Spleen (tissue), 7 donors: ENCODE data around the gene FAM222A.

Experiments used
- POLR2A ChIP-seq, 3 donors: fragments of 450-650 bp; IDR thresholded peaks; one replicate each; pipeline ENCODE4 v1.5.1; 2017; ENCODE audit warnings: antibody characterized with exemption in 3 of 3, mild to moderate bottlenecking in 1 of 3
- POLR2AphosphoS5 ChIP-seq, 3 donors: sonication (generic); formaldehyde crosslinking; IDR thresholded peaks; one replicate each; pipeline ENCODE4 v1.5.1; 2017; ENCODE audit warnings: antibody characterized with exemption in 3 of 3
- TF ChIP-seq, protein P1 (sequence below), 11 experiments: fragments of 200-600 bp in 7 of 11; fragments of 450-650 bp in 4 of 11; sonication (generic) in 4 of 11; IDR thresholded peaks in 8 of 11; conservative IDR thresholded peaks in 3 of 11; 1 replicate in 7 of 11; 2 replicates in 4 of 11; pipeline versions ENCODE4 v1.4.0 to v1.8.0; 2016 to 2021; ENCODE audit warnings: antibody characterized with exemption in 11 of 11, inconsistent platforms in 4 of 11, mild to moderate bottlenecking in 1 of 11
- donor health status: DM: no; HTN: no; CAD: no; lungs with moderate emphysema.
- donor health status: DM: no; HTN: no; CAD: no.
- donor health status: DM: no; HTN: no; CAD: no.

DNA sequence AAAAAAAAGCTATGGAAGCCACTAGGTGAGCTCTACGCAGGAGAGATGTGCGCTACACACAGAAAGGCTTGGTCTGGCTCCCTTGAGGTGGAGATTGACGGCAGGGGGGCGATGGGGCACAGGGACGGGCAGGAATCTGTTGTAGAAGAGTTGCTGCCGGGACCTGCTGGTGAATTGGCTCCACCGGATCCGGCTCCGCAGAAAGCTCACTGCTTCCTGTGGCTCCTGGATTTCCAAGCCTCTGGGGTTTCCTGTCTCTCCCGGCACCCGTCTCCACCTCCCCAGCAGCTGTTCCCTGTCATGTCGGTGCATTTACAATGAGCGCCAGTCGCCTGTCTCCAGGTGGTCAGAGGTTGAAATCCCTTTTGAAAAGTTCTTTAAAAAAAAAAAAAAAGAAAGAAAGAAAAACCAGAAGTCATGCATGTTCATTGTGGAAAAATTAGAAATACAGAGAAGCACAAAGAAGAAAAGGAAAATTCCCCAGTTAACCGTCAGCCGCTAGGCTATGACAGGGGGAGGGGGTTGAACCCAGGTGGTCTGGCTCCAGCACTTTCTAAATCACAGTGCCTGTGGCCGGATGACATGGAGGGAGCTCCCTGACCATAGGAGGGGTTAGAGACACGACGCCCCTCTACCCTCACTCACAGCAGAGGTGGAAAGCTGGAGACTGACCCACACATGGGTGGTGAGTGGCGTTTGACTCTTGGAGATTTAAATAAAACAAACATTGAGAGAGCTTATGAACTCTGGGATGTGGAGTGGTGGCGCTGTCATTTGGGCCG lies 20.8 kb downstream of the FAM222A start:
- TF ChIP-seq POLR2AphosphoS5 (IDR thresholded peaks at IDR 0.05) (peak; percentile 20 to 53 (median 29)), POLR2A (IDR thresholded peaks at IDR 0.05) (no peak)
- TF ChIP-seq, protein P1, sequence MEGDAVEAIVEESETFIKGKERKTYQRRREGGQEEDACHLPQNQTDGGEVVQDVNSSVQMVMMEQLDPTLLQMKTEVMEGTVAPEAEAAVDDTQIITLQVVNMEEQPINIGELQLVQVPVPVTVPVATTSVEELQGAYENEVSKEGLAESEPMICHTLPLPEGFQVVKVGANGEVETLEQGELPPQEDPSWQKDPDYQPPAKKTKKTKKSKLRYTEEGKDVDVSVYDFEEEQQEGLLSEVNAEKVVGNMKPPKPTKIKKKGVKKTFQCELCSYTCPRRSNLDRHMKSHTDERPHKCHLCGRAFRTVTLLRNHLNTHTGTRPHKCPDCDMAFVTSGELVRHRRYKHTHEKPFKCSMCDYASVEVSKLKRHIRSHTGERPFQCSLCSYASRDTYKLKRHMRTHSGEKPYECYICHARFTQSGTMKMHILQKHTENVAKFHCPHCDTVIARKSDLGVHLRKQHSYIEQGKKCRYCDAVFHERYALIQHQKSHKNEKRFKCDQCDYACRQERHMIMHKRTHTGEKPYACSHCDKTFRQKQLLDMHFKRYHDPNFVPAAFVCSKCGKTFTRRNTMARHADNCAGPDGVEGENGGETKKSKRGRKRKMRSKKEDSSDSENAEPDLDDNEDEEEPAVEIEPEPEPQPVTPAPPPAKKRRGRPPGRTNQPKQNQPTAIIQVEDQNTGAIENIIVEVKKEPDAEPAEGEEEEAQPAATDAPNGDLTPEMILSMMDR (IDR thresholded peaks at IDR 0.05 in 8 of 11, conservative IDR thresholded peaks at IDR 0.05 in 3 of 11), result no peak
